ENCODE results near the gene TBK1. TPM values are rescaled to one million over a fixed set of nuclear protein-coding genes. Genes with fewer than 3 reads are reported as not detected.

Gene TBK1
- total RNA-seq, 1 experiment from 2014 or later, result 23.6 TPM

- H3K23me2 ChIP-seq (ENCODE audit: insufficient read length, low read depth, low read length, poor library complexity, severe bottlenecking), result no peaks in the 10 kb centered on the region
These were observed 99.8 kb downstream of the TBK1 start for GRCh38 chr12:64551676-64552075.

More at GRCh38 chr12:64551676-64552075, 99.8 kb downstream of the TBK1 start:
- Histone ChIP-seq H3T11ph (ENCODE audit: low read length) (no peak overlapping the region), H3K56ac (ENCODE audit: insufficient read length, low read depth, low read length) (no peak overlapping the region), H3K23ac (ENCODE audit: insufficient read length, low read depth, low read length) (no peak overlapping the region), H3K4ac (ENCODE audit: low read depth, low read length) (no peak overlapping the region), H3K18ac (ENCODE audit: insufficient read length, low read depth, low read length) (no peak overlapping the region), H3K79me2 (ENCODE audit: insufficient read depth, low read length) (no peaks in the 10 kb centered on the region), H3K14ac (ENCODE audit: insufficient read depth, low read length) (no peak overlapping the region), H3K9me3 (ENCODE audit: control insufficient read depth, low read depth, low read length) (no peaks in the 10 kb centered on the region), H4K20me1 (ENCODE audit: control insufficient read depth, insufficient read depth, insufficient read length) (no peaks in the 10 kb centered on the region), H4K91ac (ENCODE audit: insufficient read length, low read depth, low read length) (no peak overlapping the region), H2BK120ac (ENCODE audit: low read depth, low read length, poor library complexity, severe bottlenecking) (no peak overlapping the region), H3K4me1 (ENCODE audit: insufficient read depth, low read length) (no peaks in the 10 kb centered on the region), H3K79me1 (ENCODE audit: insufficient read depth, low read depth, low read length, poor library complexity, severe bottlenecking) (no peaks in the 10 kb centered on the region), H4K5ac (ENCODE audit: insufficient read length, low read depth, low read length) (no peak overlapping the region), H2BK5ac (ENCODE audit: insufficient read length, low read length) (no peak overlapping the region), H3K27me3 (ENCODE audit: insufficient read depth, low read length) (no peaks in the 10 kb centered on the region), H3K27ac (ENCODE audit: insufficient read length, low read depth, low read length) (no peak overlapping the region), H2AFZ (ENCODE audit: low read length) (no peak overlapping the region), H2BK15ac (ENCODE audit: low read depth, low read length) (no peak overlapping the region), H2AK5ac (ENCODE audit: insufficient read length, low read length) (no peak overlapping the region), H3K9ac (ENCODE audit: extremely low read depth, insufficient read length, low read length) (no peak overlapping the region), H2BK20ac (ENCODE audit: low read depth, low read length, poor library complexity, severe bottlenecking) (no peak overlapping the region), H4K8ac (replicated peaks; ENCODE audit: insufficient read length, low read depth, low read length) (no peak overlapping the region), H3K4me2 (ENCODE audit: insufficient read depth, insufficient read length, low read length) (no peak overlapping the region), H2BK12ac (ENCODE audit: insufficient read length, low read depth, low read length) (no peak overlapping the region)
- H3K27ac Mint-ChIP-seq, result no peak overlapping the region
- no peak overlapping the region for H3K4me3 Mint-ChIP-seq
- H3K9me3 Mint-ChIP-seq, result no peaks in the 10 kb centered on the region
- H3K27me3 Mint-ChIP-seq (ENCODE audit: low read depth), result no peaks in the 10 kb centered on the region
- no CpG with 5 or more reads among the region's 7 CpGs for WGBS (ENCODE audit: extremely low coverage, insufficient read length, low lambda C conversion rate)
- peaks cover 6 to 12% of the 10 kb centered on the region in 2 experiments for H3K4me1 Mint-ChIP-seq
- no peak for TF ChIP-seq CTCF (conservative IDR thresholded peaks at IDR 0.05)
- DNase-seq, result no peak
- no peaks in the 10 kb centered on the region for H3K36me3 Mint-ChIP-seq (ENCODE audit: insufficient read depth in 1 of 3, low read depth in 3 of 3)

Other genes starting within 250 kb of the TBK1 start
- 7.3 TPM in 2 replicates for gene KICS2, start 229.8 kb upstream of the TBK1 start, total RNA-seq (2021)
- gene C12orf56, start 61.4 kb upstream of the TBK1 start, total RNA-seq (2021), result 1.5 and 2.2 TPM in 2 replicates
- 130 and 132 TPM in 2 replicates for gene XPOT, start 47.7 kb upstream of the TBK1 start, total RNA-seq (2021)
- 45.1 and 45.9 TPM in 2 replicates for gene RASSF3, start 158.4 kb downstream of the TBK1 start, total RNA-seq (2021)